HCT116 (cell line): ENCODE data around the gene PGLYRP4. TPM values are rescaled to one million over a fixed set of nuclear protein-coding genes. Genes with fewer than 3 reads are reported as not detected.

Source experiments
- ATAC-seq: fragments of 200-7000 bp; cut with Tn5 transposase; 2 replicates; pipeline ENCODE4 v1.9.1; 2020; ENCODE audit warnings: mild to moderate bottlenecking, moderate library complexity
- BruUV-seq: library from RNA; stranded (reverse); fragments of 400-500 nt; replicated peaks from 2 replicates; lab custom pipeline; 2021; lab: Mats Ljungman, UMichigan
- CTCF ChIA-PET: fragments of 300-600 bp; sonication (Branson Sonifier 250); formaldehyde crosslinking; loops from one replicate; lab custom pipeline; 2021; ENCODE audit warnings: antibody characterized with exemption; lab: Charles Lee
- POLR2A ChIA-PET: fragments of 300-600, 350-600 bp; sonication (Branson Sonifier 250); formaldehyde crosslinking; loops from one replicate; lab custom pipeline; 2021; ENCODE audit warnings: antibody characterized with exemption; lab: Charles Lee
- RAD21 ChIA-PET, 2 experiments: fragments of 300-600 bp; sonication (Branson Sonifier 250); formaldehyde crosslinking; loops; one replicate each; lab custom pipeline; 2023; ENCODE audit warnings: low total read pairs in 2 of 2; ENCODE audit not compliant: uncharacterized antibody in 2 of 2, unreplicated experiment in 2 of 2, low non-redundant PET in 1 of 2; lab: Charles Lee
- DNase-seq: peaks from one replicate; pipeline ENCODE4 v3.0.0-alpha.2; 2010; ENCODE audit warnings: low read depth, low spot score
- H2AFZ ChIP-seq: fragments of 200-600 bp; shearing (Covaris generic), sonication (generic); 2 replicates; pipeline ENCODE4 v1.6.1; 2017; ENCODE audit warnings: low read depth, mixed run types, mixed read lengths, antibody characterized with exemption, low read length; ENCODE audit not compliant: poor library complexity, severe bottlenecking
- H3K27ac ChIP-seq: 2 replicates; pipeline ENCODE4 v1.5.1; 2012; ENCODE audit warnings: low read depth, low read length
- H3K27me3 ChIP-seq: fragments of 200-600 bp; sonication (generic); 2 replicates; pipeline ENCODE4 v1.6.1; 2016; ENCODE audit warnings: mixed run types, low read length, mixed read lengths; ENCODE audit not compliant: insufficient read depth
- H3K36me3 ChIP-seq, 2 experiments: fragments of 200-500 bp in 1 of 2; fragments of 200-600 bp in 1 of 2; sonication (Bioruptor generic) in 1 of 2; sonication (generic) in 1 of 2; 2 replicates each; pipeline versions ENCODE4 v1.5.1 to v1.6.1; 2014 to 2016; ENCODE audit warnings: low read length in 2 of 2, inconsistent platforms in 1 of 2, mixed read lengths in 1 of 2, mixed run types in 1 of 2; ENCODE audit not compliant: insufficient read depth in 2 of 2, control insufficient read depth in 1 of 2
- H3K4me1 ChIP-seq, 2 experiments: fragments of 200-600 bp in 1 of 2; sonication (generic) in 1 of 2; 2 replicates each; pipeline versions ENCODE4 v1.5.1 to v1.6.1; 2012 to 2017; ENCODE audit warnings: low read length in 2 of 2, inconsistent platforms in 1 of 2, mild to moderate bottlenecking in 1 of 2, mixed read lengths in 1 of 2, mixed run types in 1 of 2, moderate library complexity in 1 of 2; ENCODE audit not compliant: insufficient read depth in 2 of 2, control insufficient read depth in 1 of 2
- H3K4me2 ChIP-seq: fragments of 200-600 bp; sonication (generic); 2 replicates; pipeline ENCODE4 v1.6.1; 2017; ENCODE audit warnings: mixed run types, low read length, mixed read lengths
- H3K4me3 ChIP-seq, 2 experiments: fragments of 200-600 bp in 1 of 2; sonication (generic) in 1 of 2; replicated peaks in 1 of 2; 2 replicates each; pipeline ENCODE4 v1.5.1; 2011 to 2016; ENCODE audit warnings: low read length in 2 of 2, control low read depth in 1 of 2, low read depth in 1 of 2, mild to moderate bottlenecking in 1 of 2, mixed read lengths in 1 of 2, mixed run types in 1 of 2
- H3K79me2 ChIP-seq: fragments of 200-600 bp; sonication (generic); 2 replicates; pipeline ENCODE4 v1.6.1; 2017; ENCODE audit warnings: mild to moderate bottlenecking, mixed run types, low read length, moderate library complexity, mixed read lengths; ENCODE audit not compliant: insufficient read depth
- H3K9ac ChIP-seq: fragments of 200-600 bp; sonication (generic); 2 replicates; pipeline ENCODE4 v1.6.1; 2016; ENCODE audit warnings: low read length, mixed read lengths
- H3K9me2 ChIP-seq: fragments of 200-600 bp; sonication (generic), shearing (Covaris generic); 2 replicates; pipeline ENCODE4 v1.6.1; 2017; ENCODE audit warnings: mixed run types, mild to moderate bottlenecking, moderate library complexity; ENCODE audit not compliant: insufficient read depth
- H3K9me3 ChIP-seq, 2 experiments: fragments of 200-500 bp in 1 of 2; fragments of 200-600 bp in 1 of 2; sonication (Bioruptor generic) in 1 of 2; sonication (generic) in 1 of 2; 2 replicates each; pipeline ENCODE4 v1.6.1; 2014 to 2017; ENCODE audit warnings: low read length in 2 of 2, mixed read lengths in 2 of 2, inconsistent platforms in 1 of 2, low read depth in 1 of 2, mild to moderate bottlenecking in 1 of 2, mixed run types in 1 of 2, moderate library complexity in 1 of 2; ENCODE audit not compliant: control insufficient read depth in 1 of 2, insufficient read depth in 1 of 2
- H4K20me1 ChIP-seq: fragments of 200-600 bp; sonication (generic), shearing (Covaris generic); 2 replicates; pipeline ENCODE4 v1.6.1; 2017; ENCODE audit warnings: mixed run types, mild to moderate bottlenecking, moderate library complexity; ENCODE audit not compliant: insufficient read depth
- ATF3 ChIP-seq: IDR thresholded peaks from 2 replicates; pipeline ENCODE4 v1.6.1; 2012
- CBX3 ChIP-seq: IDR thresholded peaks from 2 replicates; pipeline ENCODE4 v1.6.1; 2012; ENCODE audit warnings: low read depth
- CTCF ChIP-seq, 3 experiments: fragments of 200-600 bp in 1 of 3; sonication (generic) in 1 of 3; IDR thresholded peaks in 2 of 3; conservative IDR thresholded peaks in 1 of 3; 2 replicates each; pipeline ENCODE4 v1.5.1; 2012 to 2017; ENCODE audit warnings: low read depth in 2 of 3, low read length in 2 of 3, antibody characterized with exemption in 1 of 3, borderline replicate concordance in 1 of 3, control low read depth in 1 of 3, mild to moderate bottlenecking in 1 of 3, mixed read lengths in 1 of 3, mixed run types in 1 of 3, moderate library complexity in 1 of 3; ENCODE audit not compliant: insufficient read depth in 1 of 3
- EGR1 ChIP-seq: IDR thresholded peaks from 2 replicates; pipeline ENCODE4 v1.6.1; 2012; ENCODE audit warnings: low read depth
- ELF1 ChIP-seq: IDR thresholded peaks from 2 replicates; pipeline ENCODE4 v1.6.1; 2012; ENCODE audit warnings: low read depth, borderline replicate concordance
- EZH2 ChIP-seq: fragments of 200-600 bp; sonication (generic); IDR thresholded peaks from 2 replicates; pipeline ENCODE4 v1.6.1; 2017; ENCODE audit warnings: antibody characterized with exemption, mixed run types
- EZH2phosphoT487 ChIP-seq: fragments of 200-600 bp; IDR thresholded peaks from 2 replicates; pipeline ENCODE4 v1.6.1; 2018; ENCODE audit warnings: antibody characterized with exemption, borderline replicate concordance
- JUND ChIP-seq: IDR thresholded peaks from 2 replicates; pipeline ENCODE4 v1.6.1; 2012
- MAX ChIP-seq: IDR thresholded peaks from 2 replicates; pipeline ENCODE4 v1.6.1; 2012
- POLR2AphosphoS5 ChIP-seq: IDR thresholded peaks from 2 replicates; pipeline ENCODE4 v1.6.1; 2011; ENCODE audit warnings: mild to moderate bottlenecking, low read depth, low read length, moderate library complexity
- RAD21 ChIP-seq: IDR thresholded peaks from 2 replicates; pipeline ENCODE4 v1.6.1; 2012; ENCODE audit warnings: low read depth, mild to moderate bottlenecking
- SIN3A ChIP-seq: IDR thresholded peaks from 2 replicates; pipeline ENCODE4 v1.6.1; 2012; ENCODE audit warnings: low read depth
- SP1 ChIP-seq: IDR thresholded peaks from 2 replicates; pipeline ENCODE4 v1.6.1; 2012; ENCODE audit warnings: low read depth
- SRF ChIP-seq: IDR thresholded peaks from 2 replicates; pipeline ENCODE4 v1.6.1; 2012; ENCODE audit warnings: low read depth
- TCF7L2 ChIP-seq: IDR thresholded peaks from 2 replicates; pipeline ENCODE4 v1.7.0; 2011; ENCODE audit warnings: borderline replicate concordance, inconsistent platforms; ENCODE audit not compliant: insufficient read depth, insufficient read length; ENCODE audit errors: extremely low read depth
- YY1 ChIP-seq: IDR thresholded peaks from 2 replicates; pipeline ENCODE4 v1.6.1; 2011; ENCODE audit warnings: low read length, low read depth, moderate library complexity, mild to moderate bottlenecking; ENCODE audit not compliant: insufficient replicate concordance; ENCODE audit errors: extremely low read depth
- ZBTB33 ChIP-seq: IDR thresholded peaks from 2 replicates; pipeline ENCODE4 v1.6.1; 2011; ENCODE audit warnings: mild to moderate bottlenecking, low read length, moderate library complexity; ENCODE audit not compliant: insufficient replicate concordance; ENCODE audit errors: extremely low read depth
- ZFX ChIP-seq: fragments of 450-650 bp; IDR thresholded peaks from 2 replicates; pipeline ENCODE4 v1.6.1; 2017
- ZNF274 ChIP-seq: fragments of 200-500 bp; sonication (Bioruptor generic); IDR thresholded peaks from 2 replicates; pipeline ENCODE4 v1.6.1; 2014; ENCODE audit warnings: mild to moderate bottlenecking, low read depth, low read length, inconsistent platforms
- intact Hi-C: fragments of 100-400 bp; cut with micrococcal nuclease; formaldehyde crosslinking; loops from 2 replicates; pipeline ENCODE4 v1.10.0; 2022
- total RNA-seq: library from RNA; stranded (reverse); gene quantifications from one replicate; pipeline ENCODE4 v1.2.1, GENCODE V29; 2021; ENCODE audit not compliant: unreplicated experiment

The PGLYRP4 gene
- total RNA-seq, 1 experiment from 2014 or later, result not detected

GRCh38 chr1:153342178-153342577, 6.5 kb downstream of the PGLYRP4 start (continued):
- TF ChIP-seq ZBTB33, result no peak
- TF ChIP-seq ZFX, result no peak
- no peak for TF ChIP-seq CBX3
- TF ChIP-seq SP1, result no peak
- no peak for TF ChIP-seq ELF1
- TF ChIP-seq EGR1, result no peak

- Histone ChIP-seq H3K4me3 (no peak overlapping the region), H3K36me3 (no peaks in the 10 kb centered on the region), H3K9ac (no peak overlapping the region), H4K20me1 (no peaks in the 10 kb centered on the region), H3K4me2 (no peak overlapping the region), H3K9me3 (no peaks in the 10 kb centered on the region), H2AFZ (no peak overlapping the region), H3K4me1 (no peaks in the 10 kb centered on the region), H3K79me2 (no peaks in the 10 kb centered on the region), H3K27me3 (peaks cover 36% of the 10 kb centered on the region), H3K27ac (no peak overlapping the region), H3K9me2 (no peaks in the 10 kb centered on the region)
- BruUV-seq, result no TSS peak
- intact Hi-C loops, result no loop called here
- no peak for TF ChIP-seq YY1
- TF ChIP-seq ZFX, result no peak
- TF ChIP-seq JUND, result no peak
- TF ChIP-seq EZH2phosphoT487, result no peak
- no peak for TF ChIP-seq POLR2AphosphoS5
- no peak for TF ChIP-seq TCF7L2
- TF ChIP-seq ATF3, result no peak
- no peak for TF ChIP-seq ZNF274
- no peak for TF ChIP-seq ZBTB33
- no peak for TF ChIP-seq ELF1
- no peak for TF ChIP-seq SIN3A
- TF ChIP-seq EZH2, result no peak
- no peak for TF ChIP-seq CTCF (IDR thresholded peaks at IDR 0.05 in 2 of 3, conservative IDR thresholded peaks at IDR 0.05 in 1 of 3; ENCODE audit: borderline replicate concordance in 1 of 3, insufficient read depth in 1 of 3, low read depth in 2 of 3, low read length in 2 of 3)
- no peak for TF ChIP-seq CBX3
- no peak for TF ChIP-seq SRF
- no peak for TF ChIP-seq MAX
- no peak for TF ChIP-seq RAD21
- no peak for TF ChIP-seq EGR1
- ATAC-seq (no peak), DNase-seq (no peak)
- POLR2A ChIA-PET, result no interaction called here
- CTCF ChIA-PET, result no interaction called here
- RAD21 ChIA-PET, result no interaction called here
Observed at GRCh38 chr1:153341431-153341934, 7.2 kb downstream of the PGLYRP4 start.
